Ovary (tissue), 3 donors: ENCODE measurements around the gene CRABP2.

Source experiments
- CTCF ChIP-seq, 3 donors: fragments of 450-650 bp in 2 of 3; fragments of 200-600 bp in 1 of 3; IDR thresholded peaks; one replicate each; pipeline versions ENCODE4 v1.5.1 to v1.8.0; 2016 to 2022; ENCODE audit warnings: antibody characterized with exemption in 3 of 3, mild to moderate bottlenecking in 1 of 3
- EP300 ChIP-seq: sonication (generic); formaldehyde crosslinking; IDR thresholded peaks from one replicate; pipeline ENCODE4 v1.6.1; 2017; ENCODE audit warnings: antibody characterized with exemption
- donor health status: DM: no; HTN: no; CAD: no.

DNA sequence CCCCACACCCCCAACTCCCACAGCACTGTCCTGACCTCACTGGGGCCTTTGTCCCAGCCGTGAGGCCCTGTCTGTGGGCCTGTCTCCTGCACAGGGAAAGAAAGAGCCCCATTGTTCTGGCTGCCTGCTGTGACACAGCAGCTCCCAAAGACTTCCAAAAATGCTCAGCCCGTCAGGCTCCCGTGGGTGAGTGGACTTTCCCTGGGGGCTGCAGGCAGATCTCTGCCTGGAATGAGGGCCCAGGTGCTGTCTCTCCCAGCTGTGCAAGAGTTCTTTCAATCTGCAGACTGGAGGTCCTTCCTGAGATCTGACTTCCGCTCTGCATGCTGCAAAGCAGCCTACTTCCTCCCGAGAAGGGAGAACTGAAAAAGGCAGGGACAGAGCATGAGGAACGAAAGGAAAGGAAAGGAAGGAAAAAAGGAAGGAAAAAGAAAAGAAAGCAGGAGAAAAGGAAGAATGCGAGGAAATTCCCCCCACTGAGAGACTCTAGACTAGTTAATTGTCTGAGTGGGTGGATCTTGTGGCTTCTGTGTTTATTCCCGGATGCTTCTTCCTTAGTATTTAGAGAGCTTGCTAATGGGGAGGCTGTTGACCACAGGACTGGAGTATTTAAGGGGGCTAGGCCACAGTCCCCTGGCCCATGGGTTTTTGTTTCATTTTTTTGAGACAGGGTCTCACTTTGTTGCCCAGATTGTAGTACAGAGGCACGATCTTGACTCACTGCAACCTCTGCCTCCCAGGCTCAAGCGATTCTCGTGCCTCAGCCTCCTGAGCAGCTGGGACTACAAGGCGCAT, 43.2 kb downstream of the CRABP2 start:
- no peak for TF ChIP-seq EP300
- TF ChIP-seq CTCF (IDR thresholded peaks at IDR 0.05), result no peak
